SK-N-SH (cell line): ENCODE measurements around the gene PAQR5. TPM values are rescaled to one million over a fixed set of nuclear protein-coding genes. Genes with fewer than 3 reads are reported as not detected.

Experiments
- CTCF ChIA-PET: fragments of 300-600, 350-600 bp; formaldehyde crosslinking; extraction: SDS; loops from one replicate; lab custom pipeline; 2021; lab: Yijun Ruan, JAX
- POLR2A ChIA-PET: fragments of 350-600 bp; sonication (Branson Sonifier 250); formaldehyde crosslinking; extraction: SDS; loops from one replicate; lab custom pipeline; 2020; ENCODE audit warnings: antibody characterized with exemption, inconsistent platforms; lab: Yijun Ruan, JAX
- DNase-seq: peaks from one replicate; pipeline ENCODE4 v3.0.0; 2012
- H2AFZ ChIP-seq: fragments of 200-600 bp; sonication (generic); 2 replicates; pipeline ENCODE4 v1.8.1; 2016; ENCODE audit warnings: antibody characterized with exemption, mild to moderate bottlenecking, low read depth
- H3F3A ChIP-seq: fragments of 200-600 bp; sonication (generic); replicated peaks from 2 replicates; pipeline ENCODE3; 2016; ENCODE audit warnings: antibody characterized with exemption, mild to moderate bottlenecking; ENCODE audit not compliant: insufficient read depth
- H3K27ac ChIP-seq, 2 experiments: fragments of 200-500 bp in 1 of 2; fragments of 200-600 bp in 1 of 2; sonication (Bioruptor generic) in 1 of 2; sonication (generic), shearing (Covaris generic) in 1 of 2; 2 replicates each; pipeline versions ENCODE4 v1.5.1 to v1.6.1; 2014 to 2016; ENCODE audit warnings: low read depth in 2 of 2, inconsistent platforms in 1 of 2, low read length in 1 of 2, mild to moderate bottlenecking in 1 of 2, mixed read lengths in 1 of 2
- H3K27me3 ChIP-seq: fragments of 200-600 bp; sonication (generic), shearing (Covaris generic); 2 replicates; pipeline ENCODE4 v1.6.1; 2016; ENCODE audit warnings: mixed run types; ENCODE audit not compliant: insufficient read depth
- H3K36me3 ChIP-seq, 2 experiments: fragments of 200-500 bp in 1 of 2; fragments of 200-600 bp in 1 of 2; sonication (Bioruptor generic) in 1 of 2; sonication (generic) in 1 of 2; replicated peaks in 1 of 2; 2 replicates each; pipeline versions ENCODE3 to v1.5.1; 2014 to 2016; ENCODE audit warnings: low read length in 1 of 2, mild to moderate bottlenecking in 1 of 2; ENCODE audit not compliant: insufficient read depth in 2 of 2, control insufficient read depth in 1 of 2
- H3K4me1 ChIP-seq, 2 experiments: fragments of 200-500 bp in 1 of 2; fragments of 200-600 bp in 1 of 2; sonication (Bioruptor generic) in 1 of 2; sonication (generic), shearing (Covaris generic) in 1 of 2; 2 replicates each; pipeline versions ENCODE4 v1.5.1 to v1.6.1; 2014 to 2016; ENCODE audit warnings: low read depth in 1 of 2, low read length in 1 of 2, mixed run types in 1 of 2; ENCODE audit not compliant: insufficient read depth in 2 of 2, control insufficient read depth in 1 of 2
- H3K4me2 ChIP-seq: fragments of 200-600 bp; sonication (generic), shearing (Covaris generic); 2 replicates; pipeline ENCODE4 v1.6.1; 2017; ENCODE audit warnings: mixed run types
- H3K4me3 ChIP-seq, 2 experiments: fragments of 200-500 bp in 1 of 2; fragments of 200-600 bp in 1 of 2; sonication (Bioruptor generic) in 1 of 2; sonication (generic), shearing (Covaris generic) in 1 of 2; 2 replicates each; pipeline versions ENCODE4 v1.5.1 to v1.8.1; 2014 to 2016; ENCODE audit warnings: low read depth in 2 of 2, inconsistent platforms in 1 of 2, low read length in 1 of 2, mild to moderate bottlenecking in 1 of 2, mixed read lengths in 1 of 2, moderate library complexity in 1 of 2
- H3K79me2 ChIP-seq: fragments of 200-600 bp; sonication (generic); 2 replicates; pipeline ENCODE4 v1.8.1; 2017; ENCODE audit warnings: mild to moderate bottlenecking; ENCODE audit not compliant: insufficient read depth
- H3K9ac ChIP-seq: fragments of 200-600 bp; sonication (generic); 2 replicates; pipeline ENCODE4 v1.6.1; 2017; ENCODE audit warnings: mixed run types
- H3K9me2 ChIP-seq: fragments of 200-600 bp; sonication (generic); 2 replicates; pipeline ENCODE4 v1.6.1; 2017; ENCODE audit warnings: mixed run types
- H3K9me3 ChIP-seq: fragments of 200-600 bp; sonication (generic); 2 replicates; pipeline ENCODE4 v1.6.1; 2017; ENCODE audit warnings: mixed run types, mild to moderate bottlenecking, moderate library complexity
- H4K20me1 ChIP-seq: fragments of 200-600 bp; sonication (generic); 2 replicates; pipeline ENCODE4 v1.6.1; 2017; ENCODE audit warnings: mild to moderate bottlenecking, mixed run types; ENCODE audit not compliant: insufficient read depth
- CHD2 ChIP-seq: fragments of 150-350 bp; IDR thresholded peaks from 2 replicates; pipeline ENCODE4 v1.6.1; 2018; ENCODE audit warnings: low read length; ENCODE audit not compliant: partially characterized antibody
- FOXM1 ChIP-seq: IDR thresholded peaks from 2 replicates; pipeline ENCODE4 v1.4.0; 2012; ENCODE audit warnings: low read depth, mild to moderate bottlenecking
- GATA2 ChIP-seq: sonication (generic); formaldehyde crosslinking; IDR thresholded peaks from 2 replicates; pipeline ENCODE4 v1.5.0; 2020; ENCODE audit warnings: mild to moderate bottlenecking, missing genetic modification reagents
- JUND ChIP-seq: IDR thresholded peaks from 2 replicates; pipeline ENCODE4 v1.4.0; 2012
- POLR2AphosphoS5 ChIP-seq: IDR thresholded peaks from 2 replicates; pipeline ENCODE4 v1.6.1; 2012; ENCODE audit warnings: low read depth, low read length
- REST ChIP-seq: IDR thresholded peaks from 2 replicates; pipeline ENCODE4 v1.6.1; 2012; ENCODE audit warnings: mild to moderate bottlenecking, low read depth, low read length, moderate library complexity
- SIN3A ChIP-seq: IDR thresholded peaks from 2 replicates; pipeline ENCODE4 v1.6.1; 2012; ENCODE audit warnings: low read depth, mild to moderate bottlenecking, low read length, moderate library complexity, borderline replicate concordance
- SMC3 ChIP-seq: IDR thresholded peaks from 2 replicates; pipeline ENCODE4 v1.6.1; 2012; ENCODE audit warnings: low read depth, low read length, improper control_type of control experiment
- ZBTB33 ChIP-seq: IDR thresholded peaks from 2 replicates; pipeline ENCODE4 v1.4.0; 2012; ENCODE audit warnings: low read depth, borderline replicate concordance
- WGBS: methylation state at CpG from one replicate; pipeline ENCODE4 v1.1.6; 2017; ENCODE audit warnings: low lambda C conversion rate; 5-methylcytosine and 5-hydroxymethylcytosine counted together
- polyA plus RNA-seq, 3 experiments: library from polyadenylated mRNA; depleted of rRNA; stranded (reverse); fragments of >200 nt; gene quantifications; 2 replicates each; pipeline ENCODE4 v1.2.3, GENCODE V29; 2012
- TF ChIP-seq, protein P1 (sequence below): fragments of 150-350 bp; IDR thresholded peaks from 2 replicates; pipeline ENCODE4 v1.6.1; 2016; ENCODE audit warnings: mild to moderate bottlenecking, low read depth, low read length

Gene PAQR5
- polyA plus RNA-seq, 1 of the 3 experiments (the other 2 are of a cell fraction) = 3.9 TPM

DNA sequence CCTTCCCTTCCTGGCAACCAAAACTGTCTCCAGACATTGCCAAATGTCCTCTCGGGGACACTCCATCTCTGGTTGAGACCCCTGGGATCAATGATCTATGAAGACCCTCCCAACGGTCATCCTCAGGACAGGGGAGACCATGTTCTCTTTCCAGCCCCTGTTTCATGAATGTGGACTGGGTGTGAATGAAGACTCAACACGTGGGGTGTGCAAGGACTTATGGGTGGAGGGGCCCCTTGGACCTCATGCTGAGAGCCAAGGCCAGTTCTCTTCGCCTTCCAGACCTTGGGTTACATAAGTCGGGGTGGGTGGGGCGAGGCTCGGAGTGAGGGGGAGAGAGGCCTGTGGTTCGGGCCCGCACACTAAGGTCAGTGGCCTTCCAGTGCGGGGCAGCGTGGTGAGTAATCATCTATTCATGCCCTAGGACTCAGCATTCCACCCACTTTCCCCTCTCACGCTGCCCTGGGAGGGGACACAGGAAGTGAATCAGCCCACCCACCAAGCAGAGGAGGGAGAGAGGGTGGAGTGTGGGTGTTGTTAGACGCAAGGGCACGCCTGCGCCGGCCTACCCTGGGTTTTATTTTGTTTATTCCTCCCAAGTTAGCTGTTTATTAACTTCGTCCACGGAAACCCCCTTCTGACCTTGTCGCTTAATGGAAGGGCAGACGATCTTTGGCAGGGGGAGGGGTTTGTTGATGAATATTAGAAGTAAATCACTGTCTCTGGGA, 6.7 kb downstream of the PAQR5 start (continued):
- TF ChIP-seq SMC3 (no peak), POLR2AphosphoS5 (peak; percentile 36; the same call in 1 of the 2 replicates), GATA2 (no peak), SIN3A (no peak), REST (no peak), ZBTB33 (no peak)
- TF ChIP-seq, protein P1, sequence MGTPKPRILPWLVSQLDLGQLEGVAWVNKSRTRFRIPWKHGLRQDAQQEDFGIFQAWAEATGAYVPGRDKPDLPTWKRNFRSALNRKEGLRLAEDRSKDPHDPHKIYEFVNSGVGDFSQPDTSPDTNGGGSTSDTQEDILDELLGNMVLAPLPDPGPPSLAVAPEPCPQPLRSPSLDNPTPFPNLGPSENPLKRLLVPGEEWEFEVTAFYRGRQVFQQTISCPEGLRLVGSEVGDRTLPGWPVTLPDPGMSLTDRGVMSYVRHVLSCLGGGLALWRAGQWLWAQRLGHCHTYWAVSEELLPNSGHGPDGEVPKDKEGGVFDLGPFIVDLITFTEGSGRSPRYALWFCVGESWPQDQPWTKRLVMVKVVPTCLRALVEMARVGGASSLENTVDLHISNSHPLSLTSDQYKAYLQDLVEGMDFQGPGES = no peak

DNA sequence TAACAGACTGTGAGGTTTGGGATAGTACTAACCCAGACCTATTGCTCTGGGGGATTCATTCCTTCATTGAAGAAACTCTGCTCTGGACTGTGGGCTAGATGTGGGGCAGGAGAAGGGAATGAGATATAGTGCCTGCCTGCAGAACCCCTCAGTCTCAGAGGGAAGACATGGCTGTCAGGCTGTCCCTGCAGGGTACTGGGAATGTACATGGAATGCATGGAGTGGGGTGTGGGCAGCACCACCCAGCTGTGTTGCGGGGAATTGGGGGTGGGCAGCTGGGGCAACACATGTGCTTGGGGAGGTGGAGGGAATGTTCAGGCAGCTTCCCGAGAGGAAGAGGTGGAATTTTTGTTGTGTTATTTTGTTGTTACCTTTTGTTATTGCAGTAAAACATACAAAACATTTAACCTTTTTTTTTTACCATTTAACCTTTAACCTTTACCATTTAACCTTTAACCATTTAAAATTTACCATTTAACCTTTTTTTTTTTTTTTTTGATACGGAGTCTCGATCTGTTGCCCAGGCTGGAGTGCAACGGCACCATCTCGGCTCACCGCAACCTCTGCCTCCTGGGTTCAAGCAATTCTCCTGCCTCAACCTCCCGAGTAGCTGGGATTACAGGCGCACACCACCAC, 7.3 kb downstream of the PAQR5 start:
- CTCF ChIA-PET = interaction anchor here (1.2 kb wide), 1 partner anchor 12 kb away, joined by 3 read pairs; no protein-coding TSS in a partner anchor

More for the DNA sequence above, 7.3 kb downstream of the PAQR5 start:
- no peak for DNase-seq
- TF ChIP-seq FOXM1 (no peak), CHD2 (no peak), JUND (no peak)
- TF ChIP-seq, protein P1 = no peak
- Histone ChIP-seq H3K27ac (peak overlapping the region in 1 of 2 experiments; percentile 85; a peak in 2 of 4 replicates), H3K4me2 (peak overlapping the region; percentile 66), H3K79me2 (peaks cover 4% of the 10 kb centered on the region; the same call in 1 of the 2 replicates), H3K27me3 (no peaks in the 10 kb centered on the region), H3K36me3 (peaks cover 0 to 4% of the 10 kb centered on the region in 2 experiments), H3K4me3 (no peak overlapping the region), H3K9ac (peak overlapping the region; percentile 66), H3K9me3 (no peaks in the 10 kb centered on the region), H2AFZ (peak overlapping the region; percentile 82; the same call in 1 of the 2 replicates), H4K20me1 (no peaks in the 10 kb centered on the region), H3F3A (peaks cover 4% of the 10 kb centered on the region), H3K4me1 (peaks cover 0 to 19% of the 10 kb centered on the region in 2 experiments; a peak in 2 of 4 replicates), H3K9me2 (no peaks in the 10 kb centered on the region)
- 85% methylated on average over 9 of the region's 9 CpGs for WGBS
- POLR2A ChIA-PET = no interaction called here
